ENCODE data around the gene TOB2.

Gene TOB2

DNA sequence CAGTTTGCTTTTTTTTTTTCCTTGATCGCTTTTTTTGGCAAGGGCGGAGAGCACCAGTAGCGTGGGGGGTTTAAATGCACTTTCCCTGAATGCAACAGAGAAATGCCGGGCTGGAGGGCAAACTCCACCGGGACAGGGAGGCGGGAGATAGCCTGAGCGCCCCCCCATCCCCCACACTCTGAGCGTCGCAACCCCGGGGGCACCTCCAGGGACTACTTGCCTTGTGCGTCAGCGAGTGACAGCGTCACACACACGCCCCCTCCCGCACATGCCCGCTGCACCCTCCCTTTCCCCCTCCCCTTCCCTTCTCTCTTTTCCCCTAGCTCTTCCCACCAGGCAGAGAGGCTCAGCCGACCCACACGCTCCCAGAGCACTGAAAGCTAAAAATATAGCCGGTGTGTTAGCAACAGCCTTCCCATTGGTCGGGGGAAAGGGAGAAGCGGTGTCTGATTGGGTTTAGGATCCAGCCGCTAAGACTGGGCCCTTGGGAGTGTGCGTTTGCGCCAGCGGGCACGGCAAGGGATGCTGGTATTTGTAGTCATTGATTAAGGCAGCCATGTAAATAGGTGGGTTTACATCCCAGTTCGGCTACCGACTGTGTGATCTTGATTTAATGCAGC, 1.7 kb upstream of the TOB2 start (continued):
- TF ChIP-seq ZNF184 (tag by site-specific recombination; IDR thresholded peaks at IDR 0.05) = peak; percentile 45; the same call in 1 of the 2 replicates
- TF ChIP-seq ZNF501 (tag by site-specific recombination; IDR thresholded peaks at IDR 0.05) = peak; percentile 76
- TF ChIP-seq ZNF830 (tag by site-specific recombination; IDR thresholded peaks at IDR 0.05; ENCODE audit: low read depth) = no peak
- TF ChIP-seq PBX3 (CRISPR knock-in tag; IDR thresholded peaks at IDR 0.05) = 0 out of 2 replicates have a peak, but pooled peaks have one; percentile 13
- peak; percentile 84; the same call in 1 of the 2 replicates for TF ChIP-seq ZNF24 (tag by site-specific recombination; IDR thresholded peaks at IDR 0.05)
- TF ChIP-seq ZNF37A (tag by site-specific recombination; IDR thresholded peaks at IDR 0.05) = no peak
- peak; percentile 84; the same call in 1 of the 2 replicates for TF ChIP-seq ZBTB7A (tag by site-specific recombination; IDR thresholded peaks at IDR 0.05; ENCODE audit: low read depth)
- TF ChIP-seq ZNF629 (tag by site-specific recombination; IDR thresholded peaks at IDR 0.05) = peak; percentile 100
- no peak for TF ChIP-seq ZNF768 (tag by site-specific recombination; IDR thresholded peaks at IDR 0.05)
- TF ChIP-seq SALL2 (tag by site-specific recombination; IDR thresholded peaks at IDR 0.05; ENCODE audit: borderline replicate concordance) = no peak
- TF ChIP-seq ZNF155 (tag by site-specific recombination; IDR thresholded peaks at IDR 0.05) = no peak
- TF ChIP-seq BCL11B (tag by site-specific recombination; IDR thresholded peaks at IDR 0.05; ENCODE audit: low read depth) = peak; percentile 97
- TF ChIP-seq ZNF785 (tag by site-specific recombination; IDR thresholded peaks at IDR 0.05) = 0 out of 2 replicates have a peak, but pooled peaks have one; percentile 9
- TF ChIP-seq ZBTB10 (tag by site-specific recombination; IDR thresholded peaks at IDR 0.05) = peak; percentile 99
- TF ChIP-seq ZSCAN16 (tag by site-specific recombination; IDR thresholded peaks at IDR 0.05) = peak; percentile 100
- TF ChIP-seq, protein P1, sequence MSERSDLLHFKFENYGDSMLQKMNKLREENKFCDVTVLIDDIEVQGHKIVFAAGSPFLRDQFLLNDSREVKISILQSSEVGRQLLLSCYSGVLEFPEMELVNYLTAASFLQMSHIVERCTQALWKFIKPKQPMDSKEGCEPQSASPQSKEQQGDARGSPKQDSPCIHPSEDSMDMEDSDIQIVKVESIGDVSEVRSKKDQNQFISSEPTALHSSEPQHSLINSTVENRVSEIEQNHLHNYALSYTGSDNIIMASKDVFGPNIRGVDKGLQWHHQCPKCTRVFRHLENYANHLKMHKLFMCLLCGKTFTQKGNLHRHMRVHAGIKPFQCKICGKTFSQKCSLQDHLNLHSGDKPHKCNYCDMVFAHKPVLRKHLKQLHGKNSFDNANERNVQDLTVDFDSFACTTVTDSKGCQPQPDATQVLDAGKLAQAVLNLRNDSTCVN (tag by site-specific recombination; optimal IDR thresholded peaks at IDR 0.05) = peak; percentile 15
- TF ChIP-seq, protein P2, sequence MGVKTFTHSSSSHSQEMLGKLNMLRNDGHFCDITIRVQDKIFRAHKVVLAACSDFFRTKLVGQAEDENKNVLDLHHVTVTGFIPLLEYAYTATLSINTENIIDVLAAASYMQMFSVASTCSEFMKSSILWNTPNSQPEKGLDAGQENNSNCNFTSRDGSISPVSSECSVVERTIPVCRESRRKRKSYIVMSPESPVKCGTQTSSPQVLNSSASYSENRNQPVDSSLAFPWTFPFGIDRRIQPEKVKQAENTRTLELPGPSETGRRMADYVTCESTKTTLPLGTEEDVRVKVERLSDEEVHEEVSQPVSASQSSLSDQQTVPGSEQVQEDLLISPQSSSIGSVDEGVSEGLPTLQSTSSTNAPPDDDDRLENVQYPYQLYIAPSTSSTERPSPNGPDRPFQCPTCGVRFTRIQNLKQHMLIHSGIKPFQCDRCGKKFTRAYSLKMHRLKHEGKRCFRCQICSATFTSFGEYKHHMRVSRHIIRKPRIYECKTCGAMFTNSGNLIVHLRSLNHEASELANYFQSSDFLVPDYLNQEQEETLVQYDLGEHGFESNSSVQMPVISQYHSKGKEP (tag by site-specific recombination; IDR thresholded peaks at IDR 0.05) = peak; percentile 84
- peak; percentile 97 for TF ChIP-seq KLF9 (tag by site-specific recombination; IDR thresholded peaks at IDR 0.05; ENCODE audit: low read depth)
- peak; percentile 90 for TF ChIP-seq WT1 (tag by site-specific recombination; IDR thresholded peaks at IDR 0.05)
- TF ChIP-seq GLI4 (tag by site-specific recombination; IDR thresholded peaks at IDR 0.05) = peak; percentile 78; the same call in 1 of the 2 replicates
- TF ChIP-seq ZNF366 (tag by site-specific recombination; conservative IDR thresholded peaks at IDR 0.05) = peak; percentile 99
- TF ChIP-seq, protein P3, sequence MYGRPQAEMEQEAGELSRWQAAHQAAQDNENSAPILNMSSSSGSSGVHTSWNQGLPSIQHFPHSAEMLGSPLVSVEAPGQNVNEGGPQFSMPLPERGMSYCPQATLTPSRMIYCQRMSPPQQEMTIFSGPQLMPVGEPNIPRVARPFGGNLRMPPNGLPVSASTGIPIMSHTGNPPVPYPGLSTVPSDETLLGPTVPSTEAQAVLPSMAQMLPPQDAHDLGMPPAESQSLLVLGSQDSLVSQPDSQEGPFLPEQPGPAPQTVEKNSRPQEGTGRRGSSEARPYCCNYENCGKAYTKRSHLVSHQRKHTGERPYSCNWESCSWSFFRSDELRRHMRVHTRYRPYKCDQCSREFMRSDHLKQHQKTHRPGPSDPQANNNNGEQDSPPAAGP (tag by site-specific recombination; IDR thresholded peaks at IDR 0.05) = peak; percentile 99
- TF ChIP-seq BCL11A (tag by site-specific recombination; IDR thresholded peaks at IDR 0.05; ENCODE audit: low read depth) = peak; percentile 93
- TF ChIP-seq ZNF561 (tag by site-specific recombination; IDR thresholded peaks at IDR 0.05; ENCODE audit: borderline replicate concordance) = 0 out of 2 replicates have a peak, but pooled peaks have one; percentile 8
- TF ChIP-seq ZNF423 (tag by site-specific recombination; IDR thresholded peaks at IDR 0.05) = peak; percentile 96
- TF ChIP-seq ZNF777 (tag by site-specific recombination; IDR thresholded peaks at IDR 0.05; ENCODE audit: borderline replicate concordance) = no peak
- TF ChIP-seq ZNF639 (tag by site-specific recombination; IDR thresholded peaks at IDR 0.05) = peak; percentile 93
- TF ChIP-seq ZFP3 (tag by site-specific recombination; IDR thresholded peaks at IDR 0.05; ENCODE audit: low read depth) = no peak
